Kidney epithelial cell (primary cell): ENCODE results near the gene PRDX2. TPM values are rescaled to one million over a fixed set of nuclear protein-coding genes. Genes with fewer than 3 reads are reported as not detected.
A peak's percentile ranks its signal among the peaks of the same experiment; 100 is the strongest.
"Not testable (repeated sequence)": the region's sequence is repeated elsewhere in the genome, so short reads cannot be mapped to it uniquely, and the experiment has no call there.

Experiments used
- DNase-seq: peaks from one replicate; pipeline ENCODE4 v3.0.0-alpha.2; 2010; ENCODE audit warnings: low read depth
- H3K27me3 ChIP-seq: 2 replicates; pipeline ENCODE4 v1.6.0; 2011; ENCODE audit warnings: low read length; ENCODE audit not compliant: control insufficient read depth, insufficient read depth
- H3K36me3 ChIP-seq: 2 replicates; pipeline ENCODE4 v1.5.1; 2011; ENCODE audit warnings: low read length; ENCODE audit not compliant: control insufficient read depth, insufficient read depth
- H3K4me3 ChIP-seq: 2 replicates; pipeline ENCODE4 v1.5.1; 2011; ENCODE audit warnings: low read depth, mild to moderate bottlenecking, control low read depth, low read length
- CTCF ChIP-seq: IDR thresholded peaks from 2 replicates; pipeline ENCODE4 v1.5.1; 2011; ENCODE audit warnings: mild to moderate bottlenecking, moderate library complexity, low read length, control low read depth, inconsistent platforms; ENCODE audit not compliant: insufficient read depth, poor library complexity, severe bottlenecking
- total RNA-seq: library from RNA; depleted of rRNA; stranded (reverse); fragments of >200 nt; gene quantifications from 2 replicates; pipeline ENCODE4 v1.2.3, GENCODE V29; 2015

Gene PRDX2
- total RNA-seq, 1 donor from 2014 or later, result 366 TPM

GRCh38 chr19:12799742-12800465 is 1.7 kb downstream of the PRDX2 start:
- TF ChIP-seq CTCF, result no peak
- Histone ChIP-seq H3K27me3 (no peaks in the 10 kb centered on the region), H3K36me3 (no peaks in the 10 kb centered on the region), H3K4me3 (no peak overlapping the region)
- no peak for DNase-seq

GRCh38 chr19:12797607-12798006 is 4.0 kb downstream of the PRDX2 start:
- H3K4me3 ChIP-seq, H3K36me3 ChIP-seq, DNase-seq, H3K27me3 ChIP-seq: not testable (repeated sequence)

- H3K4me3 ChIP-seq, result no peak overlapping the region
- no peaks in the 10 kb centered on the region for H3K36me3 ChIP-seq
- TF ChIP-seq CTCF, result no peak
- no peaks in the 10 kb centered on the region for H3K27me3 ChIP-seq
- DNase-seq, result no peak
Observed at GRCh38 chr19:12797141-12797587, 4.4 kb downstream of the PRDX2 start.

- TF ChIP-seq CTCF, result peak; percentile 91
- Histone ChIP-seq H3K4me3 (no peak overlapping the region), H3K27me3 (no peaks in the 10 kb centered on the region), H3K36me3 (no peaks in the 10 kb centered on the region)
- no peak for DNase-seq
Observed at GRCh38 chr19:12796146-12797071, 5.2 kb downstream of the PRDX2 start.

- no peak for DNase-seq
- TF ChIP-seq CTCF, result no peak
- Histone ChIP-seq H3K36me3 (no peaks in the 10 kb centered on the region), H3K4me3 (no peak overlapping the region), H3K27me3 (no peaks in the 10 kb centered on the region)
Observed at GRCh38 chr19:12794971-12795381, 6.6 kb downstream of the PRDX2 start.

GRCh38 chr19:12794196-12794941 is 7.2 kb downstream of the PRDX2 start:
- H3K4me3 ChIP-seq, result peak overlapping the region; percentile 96
- no peak for DNase-seq
- H3K36me3 ChIP-seq, result no peaks in the 10 kb centered on the region
- H3K27me3 ChIP-seq, result no peaks in the 10 kb centered on the region
- no peak for TF ChIP-seq CTCF
